Measurements from ENCODE around the gene SNRPB2. TPM values are rescaled to one million over a fixed set of nuclear protein-coding genes. Genes with fewer than 3 reads are reported as not detected.

Gene SNRPB2
- polyA plus RNA-seq, 1 donor from 2014 or later, result 302 TPM

- no peak overlapping the region for H2AFZ ChIP-seq (ENCODE audit: low read depth, low read length)
- no peak for TF ChIP-seq MXI1 (conservative IDR thresholded peaks at IDR 0.05; ENCODE audit: poor library complexity, severe bottlenecking)
- TF ChIP-seq RAD21 (conservative IDR thresholded peaks at IDR 0.05), result no peak
- TF ChIP-seq CTCF (IDR thresholded peaks at IDR 0.05; ENCODE audit: poor library complexity, severe bottlenecking), result no peak
- TF ChIP-seq TAF1 (IDR thresholded peaks at IDR 0.05; ENCODE audit: low read depth), result no peak
- no peaks in the 10 kb centered on the region for H3K79me2 ChIP-seq (replicated peaks; ENCODE audit: insufficient read depth, low read length)
- no peak overlapping the region for H3K4me3 ChIP-seq (ENCODE audit: low read length)
- H4K20me1 ChIP-seq (ENCODE audit: insufficient read depth), result no peaks in the 10 kb centered on the region
- no peak overlapping the region for H3K27ac ChIP-seq (ENCODE audit: low read length)
- H3K9me3 ChIP-seq (ENCODE audit: low read length), result no peaks in the 10 kb centered on the region
- H3K27me3 ChIP-seq (ENCODE audit: insufficient read depth, low read depth, low read length), result no peaks in the 10 kb centered on the region
- H3F3A ChIP-seq (ENCODE audit: insufficient read depth, low read length, poor library complexity, severe bottlenecking), result no peaks in the 10 kb centered on the region
- no peaks in the 10 kb centered on the region for H3K36me3 ChIP-seq (ENCODE audit: insufficient read depth, low read length)
- H3K9me2 ChIP-seq (ENCODE audit: insufficient read depth, low read length), result no peaks in the 10 kb centered on the region
- no peak overlapping the region for H3K4me2 ChIP-seq (ENCODE audit: low read length)
- no peak overlapping the region for H3K9ac ChIP-seq (ENCODE audit: low read length)
Observed at GRCh38 chr20:16708602-16709001, 21.2 kb upstream of the SNRPB2 start.

GRCh38 chr20:16709017-16709416 is 20.8 kb upstream of the SNRPB2 start:
- Histone ChIP-seq H3K4me2 (ENCODE audit: low read length) (no peak overlapping the region), H3K36me3 (ENCODE audit: insufficient read depth, low read length) (no peaks in the 10 kb centered on the region), H3F3A (ENCODE audit: insufficient read depth, low read length, poor library complexity, severe bottlenecking) (no peaks in the 10 kb centered on the region), H2AFZ (ENCODE audit: low read depth, low read length) (no peak overlapping the region), H4K20me1 (ENCODE audit: insufficient read depth) (no peaks in the 10 kb centered on the region), H3K9me3 (ENCODE audit: low read length) (no peaks in the 10 kb centered on the region), H3K27ac (ENCODE audit: low read length) (no peak overlapping the region), H3K9ac (ENCODE audit: low read length) (no peak overlapping the region), H3K79me2 (replicated peaks; ENCODE audit: insufficient read depth, low read length) (no peaks in the 10 kb centered on the region), H3K9me2 (ENCODE audit: insufficient read depth, low read length) (no peaks in the 10 kb centered on the region), H3K27me3 (ENCODE audit: insufficient read depth, low read depth, low read length) (no peaks in the 10 kb centered on the region), H3K4me3 (ENCODE audit: low read length) (no peak overlapping the region)
- TF ChIP-seq POLR2AphosphoS5 (IDR thresholded peaks at IDR 0.05) (no peak), SMC3 (conservative IDR thresholded peaks at IDR 0.05; ENCODE audit: poor library complexity) (no peak), EP300 (conservative IDR thresholded peaks at IDR 0.05; ENCODE audit: poor library complexity, severe bottlenecking) (no peak), TAF1 (IDR thresholded peaks at IDR 0.05; ENCODE audit: low read depth) (no peak), REST (IDR thresholded peaks at IDR 0.05; ENCODE audit: borderline replicate concordance) (no peak), MXI1 (conservative IDR thresholded peaks at IDR 0.05; ENCODE audit: poor library complexity, severe bottlenecking) (no peak), RAD21 (conservative IDR thresholded peaks at IDR 0.05) (no peak), CTCF (IDR thresholded peaks at IDR 0.05; ENCODE audit: poor library complexity, severe bottlenecking) (no peak), EZH2 (IDR thresholded peaks at IDR 0.05; ENCODE audit: borderline replicate concordance, insufficient read depth, low read length, poor library complexity, severe bottlenecking) (no peak)

Measured in neural cell (in vitro differentiated cells).